HG02981 (cell line): ENCODE measurements around the gene SCN7A.
"Not testable (repeated sequence)": the region's sequence is repeated elsewhere in the genome, so short reads cannot be mapped to it uniquely, and the experiment has no call there.

ENCODE experiments used
- ATAC-seq: cut with Tn5 transposase; IDR thresholded peaks from one replicate; pipeline ENCODE4 v1.9.1; 2021; ENCODE audit warnings: mild to moderate bottlenecking, moderate library complexity; ENCODE audit not compliant: unreplicated experiment

SCN7A gene

DNA sequence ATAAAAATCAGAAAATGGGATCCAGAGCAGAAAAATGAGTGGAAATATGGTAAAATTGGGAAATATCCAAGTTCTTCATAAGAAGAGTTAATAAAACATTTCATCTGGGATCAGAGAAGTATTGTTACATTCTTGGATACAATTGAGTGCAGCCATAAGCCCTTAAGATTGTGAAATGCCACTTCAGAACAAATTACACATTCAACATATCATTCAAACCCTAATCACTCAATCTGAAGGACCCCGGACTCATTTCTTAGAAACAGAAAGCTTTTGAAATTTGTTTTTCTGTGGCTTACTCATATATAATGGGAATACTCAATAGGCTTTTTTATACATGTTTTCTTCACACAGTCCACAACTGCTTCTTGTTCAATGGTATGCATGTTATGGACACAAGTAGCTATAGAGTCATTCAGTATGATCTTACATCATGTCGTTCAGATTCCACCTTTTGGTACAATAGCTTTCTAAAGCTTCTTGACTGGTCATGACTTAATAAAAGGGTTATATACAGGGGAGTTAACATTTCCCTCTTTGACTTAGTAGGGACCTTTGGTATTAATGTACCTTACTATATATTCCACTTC, 39.9 kb downstream of the SCN7A start:
- ATAC-seq = no peak

- ATAC-seq = no peak
Observed at GRCh38 chr2:166451468-166451867, 42.6 kb downstream of the SCN7A start.

DNA sequence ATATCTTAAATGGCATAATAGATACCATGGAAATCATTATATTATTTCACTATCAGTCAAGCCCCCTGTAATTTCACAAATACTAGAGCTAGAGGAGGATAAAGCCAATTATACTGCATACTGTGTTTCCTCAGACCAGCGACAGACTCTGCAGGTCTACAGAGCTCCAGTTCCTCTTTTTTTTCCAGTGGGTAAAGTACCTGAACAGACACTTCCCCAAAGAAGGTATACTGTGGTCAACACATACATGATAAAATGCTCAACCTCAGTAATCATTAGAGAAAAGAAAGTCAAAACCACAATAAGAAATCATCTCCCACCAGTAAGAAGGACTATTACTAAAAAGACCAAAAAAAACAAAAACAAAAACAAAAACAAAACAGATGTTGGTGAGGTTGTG, 44.6 kb downstream of the SCN7A start:
- peak; percentile 87 for ATAC-seq

GRCh38 chr2:166448106-166448505, 45.9 kb downstream of the SCN7A start:
- ATAC-seq = no peak

- no peak for ATAC-seq
Observed at GRCh38 chr2:166444306-166444705, 49.7 kb downstream of the SCN7A start.

GRCh38 chr2:166440313-166440712, 53.7 kb downstream of the SCN7A start:
- ATAC-seq = no peak

- no peak for ATAC-seq
Observed at GRCh38 chr2:166439078-166439477, 55.0 kb downstream of the SCN7A start.

- ATAC-seq = no peak
Observed at GRCh38 chr2:166436976-166437375, 57.1 kb downstream of the SCN7A start.

DNA sequence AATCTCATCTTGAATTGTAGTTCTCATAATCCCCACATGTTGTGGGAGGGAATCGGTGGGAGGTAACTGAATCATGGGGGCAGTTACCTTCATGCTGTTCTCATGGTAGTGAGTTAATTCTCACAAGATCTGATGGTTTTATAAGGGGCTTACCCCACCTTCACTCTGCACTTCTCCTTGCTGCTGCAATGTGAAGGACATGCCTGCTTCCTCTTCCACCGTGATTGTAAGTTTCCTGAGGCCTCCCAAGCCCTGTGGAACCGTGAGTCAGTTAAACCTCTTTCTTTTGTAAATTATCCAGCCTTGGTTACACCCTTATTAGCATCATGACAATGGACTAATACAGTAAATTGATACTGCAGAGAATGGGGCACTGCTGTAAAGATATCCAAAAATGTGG, 57.9 kb downstream of the SCN7A start:
- no peak for ATAC-seq

- ATAC-seq = no peak
Observed at GRCh38 chr2:166434491-166434890, 59.6 kb downstream of the SCN7A start.

GRCh38 chr2:166433457-166433856, 60.6 kb downstream of the SCN7A start:
- no peak for ATAC-seq

DNA sequence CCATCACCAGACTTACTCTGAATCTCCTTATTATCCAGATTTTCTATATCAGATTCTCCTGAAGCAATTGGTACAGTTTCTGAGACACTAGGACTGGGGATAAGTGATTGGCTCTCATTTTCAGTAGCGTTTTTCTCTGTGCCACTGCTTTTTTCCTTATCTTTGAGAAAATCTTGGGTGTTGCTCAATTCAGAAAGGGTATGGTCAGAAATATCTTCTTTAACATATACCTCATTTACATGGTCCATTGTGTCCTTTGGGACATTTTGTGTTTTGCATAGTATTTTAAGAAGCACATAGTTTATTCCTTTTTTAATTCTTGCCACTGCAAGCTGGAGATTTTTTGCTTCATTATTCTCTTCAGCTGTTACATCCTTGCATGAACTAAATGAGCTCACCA, 61.7 kb downstream of the SCN7A start:
- no peak for ATAC-seq

GRCh38 chr2:166424841-166425240, 69.2 kb downstream of the SCN7A start:
- no peak for ATAC-seq

- ATAC-seq = no peak
Observed at GRCh38 chr2:166419616-166419934, 74.5 kb downstream of the SCN7A start.

GRCh38 chr2:166418853-166419615, 75.0 kb downstream of the SCN7A start:
- no peak for ATAC-seq

- no peak for ATAC-seq
Observed at GRCh38 chr2:166417669-166418068, 76.4 kb downstream of the SCN7A start.

GRCh38 chr2:166413255-166413654, 80.8 kb downstream of the SCN7A start:
- no peak for ATAC-seq

GRCh38 chr2:166411473-166412230, 82.4 kb downstream of the SCN7A start:
- no peak for ATAC-seq

- no peak for ATAC-seq
Observed at GRCh38 chr2:166410828-166411472, 83.1 kb downstream of the SCN7A start.

DNA sequence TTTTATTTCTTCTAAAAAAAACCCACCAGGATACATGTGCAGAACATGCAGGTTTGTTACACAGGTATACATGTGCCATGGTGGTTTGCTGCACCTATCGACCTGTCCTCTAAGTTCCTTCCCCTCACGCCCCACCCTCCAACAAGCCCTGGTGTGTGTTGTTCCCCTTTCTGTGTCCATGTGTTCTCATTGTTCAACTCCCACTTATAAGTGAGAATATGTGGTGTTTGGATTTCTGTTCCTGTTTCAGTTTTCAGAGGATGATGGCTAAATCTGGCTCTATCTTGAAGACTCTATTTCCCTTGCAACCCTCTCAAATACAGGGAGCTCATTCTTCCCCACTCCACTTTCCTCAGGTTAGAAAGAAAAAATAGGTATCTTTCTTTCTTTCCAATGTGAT, 86.3 kb downstream of the SCN7A start:
- not testable (repeated sequence) for ATAC-seq

- ATAC-seq = no peak
Observed at GRCh38 chr2:166406374-166406773, 87.7 kb downstream of the SCN7A start.

DNA sequence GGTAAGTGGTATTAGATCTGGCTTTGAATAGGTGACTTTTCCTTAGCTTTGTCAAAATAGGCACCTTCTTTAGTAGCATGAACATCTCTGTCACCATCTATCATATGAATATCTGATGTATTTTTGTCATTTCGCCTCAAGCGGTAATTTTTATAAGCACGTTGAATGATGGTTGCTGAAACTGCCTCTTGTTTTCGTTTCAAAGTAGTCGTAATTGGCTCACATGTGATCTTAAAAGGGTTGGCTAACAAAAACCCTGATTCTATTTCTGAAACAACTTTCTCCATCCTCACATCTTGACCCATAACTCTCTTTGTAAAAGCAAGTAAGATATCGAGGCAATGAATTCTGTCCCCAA, 88.5 kb downstream of the SCN7A start:
- ATAC-seq = no peak
